Stimulated activated CD4-positive, alpha-beta T cell treated with anti-CD3 and anti-CD28 coated beads, Interleukin-2, amount 100 ng/mL, for 24 hours (primary cell): ENCODE data around the gene NLRP2B.
"Not testable (repeated sequence)": the region's sequence is repeated elsewhere in the genome, so short reads cannot be mapped to it uniquely, and the experiment has no call there.

ENCODE experiments used
- DNase-seq, 2 donors: peaks; one replicate each; pipeline ENCODE4 v3.0.0-alpha.2; 2020

The NLRP2B gene

DNA sequence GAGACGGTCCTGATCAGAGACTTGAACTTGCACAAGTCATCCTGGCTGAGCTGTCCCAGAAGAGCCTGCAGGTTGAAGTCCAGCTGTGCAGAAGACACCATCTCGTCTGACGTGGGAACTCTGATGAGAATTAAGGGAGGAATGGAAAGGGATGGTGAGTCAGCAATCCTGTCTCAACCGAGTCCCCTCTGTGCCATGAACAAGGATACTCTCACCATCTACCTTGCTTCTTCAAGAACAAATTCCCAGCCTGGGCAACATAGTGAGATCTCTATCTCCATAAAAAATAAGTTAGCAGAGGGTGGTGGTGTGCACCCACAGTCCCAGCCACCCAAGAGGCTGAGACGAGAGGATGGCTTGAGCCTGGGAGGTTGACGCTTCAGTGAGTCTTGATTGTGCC, at the start of gene NLRP2B:
Gene NLRP2B (minus strand): TSS at position 101 of the 400 bp plus-strand sequence.
- no peak for DNase-seq

DNA sequence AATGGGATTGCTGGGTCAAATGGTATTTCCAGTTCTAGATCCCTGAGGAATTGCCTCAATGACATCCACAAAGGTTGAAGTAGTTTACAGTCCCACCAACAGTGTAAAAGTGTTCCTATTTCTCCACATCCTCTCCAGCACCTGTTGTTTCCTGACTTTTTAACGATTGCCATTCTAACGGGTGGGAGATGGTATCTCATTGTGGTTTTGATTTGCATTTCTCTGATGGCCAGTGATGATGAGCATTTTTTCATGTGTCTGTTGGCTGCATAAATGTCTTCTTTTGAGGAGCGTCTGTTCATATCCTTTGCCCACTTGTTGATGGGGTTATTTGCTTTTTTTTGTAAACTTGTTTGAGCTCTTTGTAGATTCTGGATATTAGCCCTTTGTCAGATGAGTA, 45.9 kb upstream of the NLRP2B start:
- DNase-seq = not testable (repeated sequence)

DNA sequence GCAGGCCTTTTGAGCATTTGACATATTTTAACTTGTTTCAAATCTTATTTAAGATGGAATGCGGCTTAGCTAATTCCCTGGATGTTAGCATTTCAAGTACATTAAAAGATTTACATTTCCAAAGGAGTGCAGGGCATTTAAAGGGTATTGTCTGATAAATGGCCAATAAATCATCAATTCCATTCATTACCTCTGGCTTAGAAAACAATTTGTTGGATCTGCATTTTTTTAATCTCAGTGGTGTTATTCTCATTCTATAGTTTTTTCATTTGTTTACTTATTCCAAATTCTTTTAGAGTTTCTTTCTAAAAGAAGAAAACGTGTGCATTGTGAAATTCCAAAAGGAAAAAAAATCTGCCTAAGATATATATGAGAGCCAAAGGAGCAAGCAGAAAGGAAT, 1.3 kb upstream of the NLRP2B start:
- no peak for DNase-seq

DNA sequence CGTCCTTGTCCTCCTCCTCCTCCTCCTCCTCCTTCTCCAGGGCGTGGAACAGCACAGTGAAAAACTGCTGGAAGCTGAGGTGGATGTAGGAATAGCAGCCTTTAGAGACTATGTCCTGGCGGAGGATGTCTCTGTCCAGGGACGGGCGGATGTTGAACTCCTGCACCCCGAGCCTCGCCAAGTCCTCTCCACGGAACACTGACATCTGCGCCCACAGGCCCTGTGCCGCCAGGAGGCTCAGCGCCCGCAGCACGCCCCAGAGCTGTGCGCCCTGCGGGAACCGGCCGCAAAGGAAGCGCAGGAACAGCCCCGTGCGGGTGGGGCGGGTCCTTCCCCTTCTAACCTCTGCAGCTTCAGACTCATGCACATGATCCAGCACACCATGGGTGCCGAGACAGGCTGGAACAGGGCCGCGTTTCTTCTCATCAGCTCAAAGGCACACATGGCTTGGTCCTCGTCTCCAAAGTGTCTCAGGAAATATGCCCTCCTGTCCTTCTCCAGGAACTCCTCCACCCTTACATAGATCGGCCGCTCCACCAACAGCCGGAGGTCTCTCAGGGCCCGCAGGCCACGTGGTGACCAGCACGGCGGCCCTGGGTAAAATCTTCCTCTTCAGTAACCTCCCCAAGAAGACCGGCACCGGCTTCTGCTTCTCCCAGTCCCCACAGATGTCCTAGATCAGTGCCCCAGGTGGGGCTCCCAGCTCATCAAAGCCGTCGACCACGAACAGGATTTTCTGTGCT, 1.2 kb downstream of the NLRP2B start:
- DNase-seq = no peak

DNA sequence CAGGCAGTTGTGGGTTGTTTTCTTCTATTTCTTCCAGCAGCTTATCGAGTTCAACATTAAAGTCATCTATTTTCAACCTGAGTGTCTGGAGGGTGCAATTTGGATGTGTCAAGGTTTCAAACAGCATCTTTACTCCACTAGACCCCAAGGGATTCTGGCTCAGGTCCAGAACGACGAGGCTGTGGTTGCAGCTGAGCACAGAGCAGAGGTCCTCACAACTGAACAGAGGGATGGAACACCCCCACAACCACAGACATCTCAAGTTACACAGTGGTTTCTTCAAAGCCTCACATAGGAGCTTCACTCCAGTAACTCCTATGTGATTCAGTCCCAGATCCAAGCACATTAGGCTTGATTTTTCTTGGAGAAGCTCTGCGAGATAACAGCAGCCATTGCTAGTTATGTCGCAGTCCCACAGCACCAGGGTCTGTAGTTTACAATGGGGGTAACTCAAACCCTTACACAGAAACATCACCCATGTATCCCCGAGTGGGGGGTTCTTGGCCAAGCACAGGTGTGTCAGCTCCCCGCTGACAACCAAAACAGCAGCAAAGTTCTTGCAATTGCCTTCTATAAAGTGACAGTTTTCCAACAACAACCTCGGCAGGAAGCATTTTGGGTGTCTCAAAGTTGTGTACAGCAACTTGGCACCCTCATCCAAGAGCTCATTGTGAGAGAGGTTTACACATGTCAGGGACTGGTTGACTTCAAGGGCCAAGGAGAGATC, 2.8 kb downstream of the NLRP2B start:
- no peak for DNase-seq

DNA sequence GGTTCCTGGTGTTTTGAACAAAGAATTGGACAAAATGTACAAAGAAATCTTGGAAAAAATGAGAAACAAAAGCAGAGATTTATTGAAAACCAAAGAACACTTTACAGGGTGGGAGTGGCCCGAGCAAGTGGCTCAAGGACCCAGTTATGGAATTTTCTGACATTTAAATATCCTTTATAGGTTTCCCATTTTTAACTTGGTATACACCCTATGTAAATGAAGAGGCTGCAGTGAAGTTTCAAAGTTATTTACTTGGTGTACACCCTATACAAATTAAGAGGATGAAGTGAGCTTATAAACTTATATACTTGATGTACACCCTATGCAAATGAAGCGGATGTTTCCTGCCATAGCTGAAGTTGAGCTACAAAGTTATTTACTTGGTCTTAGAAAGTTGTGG, 4.7 kb downstream of the NLRP2B start:
- no peak for DNase-seq

DNA sequence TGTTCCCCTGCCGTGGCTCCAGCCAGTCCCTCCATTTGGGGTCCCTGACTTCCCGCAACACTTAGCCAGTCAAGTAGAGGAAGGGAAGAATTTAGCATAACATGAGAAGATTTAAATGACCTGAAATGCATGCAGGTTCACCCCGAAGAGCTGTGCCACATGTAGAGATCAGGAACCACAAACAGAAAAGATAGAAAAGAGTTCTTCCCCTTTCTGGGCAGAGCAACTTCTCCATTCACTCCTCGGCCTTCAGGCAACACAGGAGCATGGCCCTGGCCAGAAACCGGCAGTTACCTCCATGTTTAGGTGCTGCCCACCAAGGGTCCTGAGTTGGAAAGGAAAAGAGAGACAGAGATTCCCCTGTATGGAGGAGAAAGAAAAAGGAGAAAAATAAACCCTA, 5.2 kb downstream of the NLRP2B start:
- DNase-seq = no peak

DNA sequence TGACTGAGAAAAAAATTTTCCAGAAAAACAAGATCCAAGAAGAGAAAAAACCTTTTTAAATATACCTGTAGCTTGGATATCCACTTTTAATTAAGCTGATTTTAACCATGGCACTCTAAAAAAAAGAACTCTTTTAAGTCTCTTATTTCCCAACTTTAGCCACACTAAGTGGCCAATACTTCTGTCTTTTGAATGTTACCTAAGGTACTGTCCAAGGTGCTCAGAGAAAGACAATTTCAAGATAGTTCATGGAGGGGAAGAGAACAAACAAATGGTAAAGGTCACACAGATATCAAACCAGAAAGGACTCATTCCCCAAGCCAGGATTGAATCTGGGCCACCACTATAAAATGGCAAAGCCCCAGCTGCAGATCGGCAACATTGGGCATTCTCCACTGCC, 10.1 kb downstream of the NLRP2B start:
- no peak for DNase-seq

DNA sequence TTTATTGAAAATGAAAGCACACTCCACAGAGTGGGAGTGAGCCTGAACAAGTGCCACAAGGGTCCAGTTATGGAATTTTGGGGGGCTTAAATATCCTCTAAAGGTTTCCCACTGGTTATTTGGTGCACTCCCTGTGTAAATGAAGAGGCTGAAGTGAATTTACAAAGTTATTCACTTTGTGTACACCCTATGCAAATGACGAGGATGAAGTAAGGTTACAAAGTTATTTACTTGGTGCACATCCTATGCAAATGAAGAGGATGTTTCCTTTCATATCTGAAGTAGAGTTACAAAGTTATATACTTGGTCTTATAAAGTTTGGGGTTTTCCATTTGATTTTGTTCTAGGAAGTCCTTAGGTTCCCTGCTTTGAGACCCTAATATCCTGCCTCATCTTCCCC, 13.1 kb downstream of the NLRP2B start:
- no peak for DNase-seq

DNA sequence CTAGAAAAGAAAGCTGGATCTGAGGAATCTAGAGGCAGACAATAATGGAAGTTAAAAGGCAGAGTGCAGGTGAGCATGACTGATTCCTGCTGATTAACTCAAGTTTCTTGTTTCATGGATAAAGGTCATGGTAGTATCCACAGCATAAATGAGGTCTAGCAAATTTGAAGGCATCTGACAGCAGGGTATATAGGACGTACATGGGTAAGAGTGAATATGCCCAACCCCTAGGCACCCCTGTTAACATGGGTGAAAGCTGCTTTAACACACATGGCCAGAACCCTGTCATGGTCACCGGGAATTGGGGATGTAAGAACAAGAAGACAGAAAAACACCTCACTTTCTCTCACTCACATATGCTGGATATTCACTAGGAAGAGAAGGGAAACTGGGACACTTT, 25.0 kb downstream of the NLRP2B start:
- DNase-seq = no peak

DNA sequence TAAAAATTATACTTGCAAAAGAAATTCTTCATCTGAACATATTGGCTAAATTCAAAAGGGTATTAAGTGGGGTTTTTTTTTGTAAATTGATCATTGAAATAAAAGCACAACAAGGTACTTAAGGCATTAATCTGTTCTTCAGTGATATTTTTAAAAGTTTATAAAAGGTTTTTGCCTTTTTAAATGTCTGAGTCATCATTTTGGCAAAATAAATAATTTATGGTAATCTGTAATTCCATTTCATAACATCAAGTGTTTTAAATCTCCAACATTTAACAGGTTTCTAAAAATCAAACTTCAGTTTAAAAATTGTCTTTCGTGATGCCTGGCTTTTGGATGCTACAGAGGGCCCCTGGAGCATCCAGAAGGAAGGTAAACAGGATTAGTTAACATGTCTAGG, 27.4 kb downstream of the NLRP2B start:
- no peak for DNase-seq

DNA sequence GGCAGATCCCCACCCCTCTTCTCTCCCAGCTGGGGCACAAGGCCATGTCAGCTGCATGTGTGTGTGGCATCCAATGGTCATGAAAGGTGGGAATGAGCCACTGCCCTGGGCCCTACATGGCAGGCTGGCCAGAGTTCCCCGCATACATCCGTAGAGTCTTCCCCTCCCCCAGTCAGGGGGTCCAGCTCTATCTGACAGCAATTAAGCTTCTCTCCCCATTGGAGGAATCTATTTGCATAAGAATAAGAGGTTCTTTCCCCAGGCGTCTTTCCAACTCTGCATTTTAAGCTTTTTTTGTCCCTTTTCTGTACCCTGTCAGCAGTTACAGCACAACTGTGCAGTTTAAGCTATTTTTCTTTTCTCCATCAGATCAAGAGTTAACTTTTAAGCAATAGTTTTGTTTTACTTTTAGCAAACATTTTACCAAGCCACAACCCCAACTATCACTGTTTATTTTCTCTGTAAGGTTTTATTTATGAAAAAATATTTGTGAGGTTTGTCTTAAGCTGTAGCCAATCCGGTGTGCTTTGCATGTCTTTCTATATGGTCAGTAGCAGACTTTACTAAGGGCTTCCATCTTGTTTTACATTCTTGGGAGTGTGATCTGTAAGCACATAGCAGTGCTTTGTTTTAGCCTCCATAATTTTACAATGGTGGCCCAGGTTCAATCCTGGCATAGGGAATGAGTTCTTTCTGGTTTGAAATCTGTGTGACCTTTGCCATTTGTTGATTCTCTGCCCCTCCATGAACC, 28.7 kb downstream of the NLRP2B start:
- DNase-seq = no peak

DNA sequence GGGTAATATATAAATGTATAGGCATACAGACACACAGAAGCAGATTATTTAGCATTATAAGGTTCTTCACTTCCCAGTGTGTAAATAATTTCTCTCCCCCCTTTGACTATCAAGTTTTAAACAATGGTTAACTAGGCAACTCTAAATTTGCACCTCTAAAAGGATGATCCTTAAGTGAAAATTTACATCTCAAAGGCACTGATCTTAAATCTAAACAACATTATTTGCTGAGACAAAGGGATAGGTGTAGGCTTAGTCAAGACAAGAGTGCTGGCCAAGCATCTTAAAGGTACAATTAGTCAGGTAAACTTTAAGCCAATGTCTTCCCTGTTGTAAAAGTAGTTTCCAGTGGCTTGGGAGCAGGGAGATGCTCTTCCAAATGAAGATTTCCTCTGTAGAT, 33.0 kb downstream of the NLRP2B start:
- DNase-seq = no peak

DNA sequence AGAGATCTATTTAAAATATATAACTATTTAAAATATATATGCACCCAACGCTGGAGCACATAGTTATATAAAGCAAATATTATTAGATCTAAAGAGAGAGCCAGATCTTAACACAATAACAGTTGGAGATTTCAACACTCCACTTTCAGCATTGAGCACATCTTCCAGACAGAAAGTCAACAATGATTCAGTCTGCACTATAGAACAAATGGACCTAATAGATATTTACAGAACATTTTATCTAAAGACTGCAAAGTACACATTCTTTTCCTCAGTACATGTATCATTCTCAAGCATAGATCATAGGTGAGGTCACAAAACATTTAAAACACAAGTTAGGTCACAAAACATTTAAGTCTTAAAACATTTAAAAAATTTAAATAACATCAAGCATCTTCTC, 36.4 kb downstream of the NLRP2B start:
- DNase-seq = no peak

DNA sequence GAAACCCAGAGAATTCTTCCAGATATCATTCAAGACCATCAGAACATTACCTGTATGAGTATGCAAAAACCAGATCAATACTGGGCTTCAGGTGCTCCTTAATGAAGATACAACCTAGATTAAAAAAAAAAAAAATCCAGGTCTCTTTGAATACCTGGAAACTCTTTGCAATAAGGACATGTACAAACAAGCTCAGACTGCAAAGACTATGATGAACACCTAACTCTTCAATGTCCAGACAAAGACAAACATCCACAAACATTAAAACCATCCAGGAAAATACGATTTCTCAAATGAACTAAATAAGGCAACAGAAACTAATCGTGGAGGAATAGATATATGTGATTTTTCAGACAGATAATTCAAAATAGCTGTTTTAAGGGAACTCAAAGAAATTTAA, 38.7 kb downstream of the NLRP2B start:
- DNase-seq = no peak

DNA sequence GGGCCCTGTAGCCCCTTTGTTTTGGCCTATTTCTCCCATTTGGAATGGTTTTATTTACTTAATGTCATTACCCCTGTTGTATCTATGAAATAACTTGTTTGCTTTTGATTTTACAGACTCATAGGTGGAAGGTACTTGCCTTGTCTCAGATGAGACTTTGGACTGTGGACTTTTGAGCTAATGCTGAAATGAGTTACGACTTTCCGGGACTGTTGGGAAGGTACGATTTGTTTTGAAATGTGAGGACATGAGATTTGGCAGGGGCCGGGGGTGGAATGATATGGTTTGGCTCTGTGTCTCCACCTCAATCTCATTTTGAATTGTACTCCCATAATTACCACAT, 39.4 kb downstream of the NLRP2B start:
- no peak for DNase-seq

DNA sequence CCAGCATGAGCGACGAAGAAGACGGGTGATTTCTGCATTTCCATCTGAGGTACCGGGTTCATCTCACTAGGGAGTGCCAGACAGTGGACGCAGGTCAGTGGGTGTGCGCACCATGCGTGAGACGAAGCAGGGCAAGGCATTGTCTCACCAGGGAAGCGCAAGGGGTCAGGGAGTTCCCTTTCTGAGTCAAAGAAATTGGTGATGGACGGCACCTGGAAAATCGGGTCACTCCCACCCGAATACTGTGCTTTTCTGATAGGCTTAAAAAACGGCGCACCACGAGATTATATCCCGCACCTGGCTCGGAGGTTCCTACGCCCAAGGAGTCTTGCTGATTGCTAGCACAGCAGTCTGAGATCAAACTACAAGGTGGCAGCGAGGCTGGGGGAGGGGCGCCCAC, 50.6 kb downstream of the NLRP2B start:
- DNase-seq = not testable (repeated sequence)
